GM19238 (cell line): ENCODE data around the gene SELENOS.

Experiments
- DNase-seq: peaks from one replicate; pipeline ENCODE4 v3.0.0; 2011; ENCODE audit warnings: low spot score; ENCODE audit not compliant: insufficient read length

SELENOS gene

GRCh38 chr15:101277943-101278564 is 769 bp upstream of the SELENOS start:
- no peak for DNase-seq

GRCh38 chr15:101276501-101277037 is 716 bp downstream of the SELENOS start:
- DNase-seq = no peak

- DNase-seq = no peak
These were observed 2.3 kb downstream of the SELENOS start for GRCh38 chr15:101275018-101275417.

- no peak for DNase-seq
These were observed 3.8 kb downstream of the SELENOS start for GRCh38 chr15:101273534-101273933.

GRCh38 chr15:101272584-101272983 is 4.7 kb downstream of the SELENOS start:
- DNase-seq = no peak

GRCh38 chr15:101269479-101270223 is 7.6 kb downstream of the SELENOS start:
- no peak for DNase-seq

- no peak for DNase-seq
These were observed 9.8 kb downstream of the SELENOS start for GRCh38 chr15:101267320-101268104.

GRCh38 chr15:101266787-101267186 is 10.5 kb downstream of the SELENOS start:
- DNase-seq = no peak

GRCh38 chr15:101266034-101266433 is 11.3 kb downstream of the SELENOS start:
- DNase-seq = no peak

- DNase-seq = no peak
These were observed 12.2 kb downstream of the SELENOS start for GRCh38 chr15:101264911-101265641.

GRCh38 chr15:101264011-101264410 is 13.3 kb downstream of the SELENOS start:
- no peak for DNase-seq

- DNase-seq = no peak
These were observed 14.7 kb downstream of the SELENOS start for GRCh38 chr15:101262551-101262950.

GRCh38 chr15:101258238-101259144 is 18.8 kb downstream of the SELENOS start:
- no peak for DNase-seq

- DNase-seq = no peak
These were observed 20.5 kb downstream of the SELENOS start for GRCh38 chr15:101256757-101257156.

- no peak for DNase-seq
These were observed 21.6 kb downstream of the SELENOS start for GRCh38 chr15:101255615-101256241.

- DNase-seq = no peak
These were observed 22.3 kb downstream of the SELENOS start for GRCh38 chr15:101255051-101255395.

GRCh38 chr15:101254157-101255050 is 22.9 kb downstream of the SELENOS start:
- no peak for DNase-seq

GRCh38 chr15:101252836-101253235 is 24.4 kb downstream of the SELENOS start:
- no peak for DNase-seq
